Measurements from ENCODE around the gene HOXD13.

HOXD13 gene

DNA sequence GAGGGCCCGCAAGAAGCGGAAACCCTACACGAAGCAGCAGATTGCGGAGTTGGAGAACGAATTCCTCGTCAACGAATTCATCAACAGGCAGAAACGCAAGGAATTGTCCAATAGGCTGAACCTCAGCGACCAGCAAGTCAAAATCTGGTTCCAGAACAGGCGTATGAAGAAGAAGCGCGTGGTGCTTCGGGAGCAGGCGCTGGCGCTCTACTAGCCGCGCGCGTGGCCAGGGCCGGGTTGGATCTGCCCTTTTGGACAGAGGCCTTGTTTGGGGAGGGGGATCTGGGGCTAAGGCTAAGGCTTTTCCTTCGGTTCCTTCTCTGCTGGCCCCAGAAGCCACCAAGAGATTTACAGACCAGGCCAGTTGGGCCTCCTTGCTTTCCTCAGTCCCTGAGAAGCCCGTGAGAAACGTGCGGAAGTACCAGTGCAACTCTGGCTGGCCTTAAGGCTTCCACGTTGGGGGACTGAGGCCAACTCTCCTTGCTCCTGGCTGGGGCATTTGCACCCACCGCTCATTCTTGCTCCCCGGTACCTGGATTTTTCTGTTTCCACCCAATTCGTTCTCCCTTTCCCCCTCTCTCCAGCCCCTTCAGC, 8.1 kb downstream of the HOXD13 start (continued):
- no peak for TF ChIP-seq CSRNP3 (CRISPR knock-in tag; IDR thresholded peaks at IDR 0.05)
- no peak for TF ChIP-seq TOX (CRISPR knock-in tag; IDR thresholded peaks at IDR 0.05; ENCODE audit: borderline replicate concordance)
- no peak for TF ChIP-seq SNAI2 (CRISPR knock-in tag; IDR thresholded peaks at IDR 0.05)
- TF ChIP-seq CSDC2 (CRISPR knock-in tag; IDR thresholded peaks at IDR 0.05), result no peak

GRCh38 chr2:176101216-176101830, 8.8 kb downstream of the HOXD13 start:
- TF ChIP-seq ARNTL (CRISPR knock-in tag; IDR thresholded peaks at IDR 0.05; ENCODE audit: borderline replicate concordance, low read depth) (no peak), ZNF8 (CRISPR knock-in tag; IDR thresholded peaks at IDR 0.05) (no peak), POU6F1 (CRISPR knock-in tag; IDR thresholded peaks at IDR 0.05; ENCODE audit: borderline replicate concordance, low read depth) (no peak), GLIS3 (CRISPR knock-in tag; IDR thresholded peaks at IDR 0.05) (no peak), CSDC2 (CRISPR knock-in tag; IDR thresholded peaks at IDR 0.05) (no peak), ZNF70 (CRISPR knock-in tag; IDR thresholded peaks at IDR 0.05) (no peak), ZFP30 (CRISPR knock-in tag; IDR thresholded peaks at IDR 0.05) (no peak), ISL1 (CRISPR knock-in tag; IDR thresholded peaks at IDR 0.05) (no peak), ZC3H10 (CRISPR knock-in tag; IDR thresholded peaks at IDR 0.05) (no peak), OSR1 (CRISPR knock-in tag; IDR thresholded peaks at IDR 0.05) (no peak), ESRRG (CRISPR knock-in tag; IDR thresholded peaks at IDR 0.05) (no peak), TOX (CRISPR knock-in tag; IDR thresholded peaks at IDR 0.05; ENCODE audit: borderline replicate concordance) (no peak), CSRNP3 (CRISPR knock-in tag; IDR thresholded peaks at IDR 0.05) (no peak), SNAI2 (CRISPR knock-in tag; IDR thresholded peaks at IDR 0.05) (no peak), RARB (CRISPR knock-in tag; IDR thresholded peaks at IDR 0.05) (no peak)
- TF ChIP-seq, protein P1, sequence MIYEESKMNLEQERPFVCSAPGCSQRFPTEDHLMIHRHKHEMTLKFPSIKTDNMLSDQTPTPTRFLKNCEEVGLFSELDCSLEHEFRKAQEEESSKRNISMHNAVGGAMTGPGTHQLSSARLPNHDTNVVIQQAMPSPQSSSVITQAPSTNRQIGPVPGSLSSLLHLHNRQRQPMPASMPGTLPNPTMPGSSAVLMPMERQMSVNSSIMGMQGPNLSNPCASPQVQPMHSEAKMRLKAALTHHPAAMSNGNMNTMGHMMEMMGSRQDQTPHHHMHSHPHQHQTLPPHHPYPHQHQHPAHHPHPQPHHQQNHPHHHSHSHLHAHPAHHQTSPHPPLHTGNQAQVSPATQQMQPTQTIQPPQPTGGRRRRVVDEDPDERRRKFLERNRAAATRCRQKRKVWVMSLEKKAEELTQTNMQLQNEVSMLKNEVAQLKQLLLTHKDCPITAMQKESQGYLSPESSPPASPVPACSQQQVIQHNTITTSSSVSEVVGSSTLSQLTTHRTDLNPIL (CRISPR knock-in tag; IDR thresholded peaks at IDR 0.05; ENCODE audit: low read depth), result no peak
- TF ChIP-seq, protein P2, sequence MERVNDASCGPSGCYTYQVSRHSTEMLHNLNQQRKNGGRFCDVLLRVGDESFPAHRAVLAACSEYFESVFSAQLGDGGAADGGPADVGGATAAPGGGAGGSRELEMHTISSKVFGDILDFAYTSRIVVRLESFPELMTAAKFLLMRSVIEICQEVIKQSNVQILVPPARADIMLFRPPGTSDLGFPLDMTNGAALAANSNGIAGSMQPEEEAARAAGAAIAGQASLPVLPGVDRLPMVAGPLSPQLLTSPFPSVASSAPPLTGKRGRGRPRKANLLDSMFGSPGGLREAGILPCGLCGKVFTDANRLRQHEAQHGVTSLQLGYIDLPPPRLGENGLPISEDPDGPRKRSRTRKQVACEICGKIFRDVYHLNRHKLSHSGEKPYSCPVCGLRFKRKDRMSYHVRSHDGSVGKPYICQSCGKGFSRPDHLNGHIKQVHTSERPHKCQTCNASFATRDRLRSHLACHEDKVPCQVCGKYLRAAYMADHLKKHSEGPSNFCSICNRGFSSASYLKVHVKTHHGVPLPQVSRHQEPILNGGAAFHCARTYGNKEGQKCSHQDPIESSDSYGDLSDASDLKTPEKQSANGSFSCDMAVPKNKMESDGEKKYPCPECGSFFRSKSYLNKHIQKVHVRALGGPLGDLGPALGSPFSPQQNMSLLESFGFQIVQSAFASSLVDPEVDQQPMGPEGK (CRISPR knock-in tag; IDR thresholded peaks at IDR 0.05; ENCODE audit: borderline replicate concordance), result no peak
- ATAC-seq, result no peak

GRCh38 chr2:176101842-176102241, 9.3 kb downstream of the HOXD13 start:
- ATAC-seq, result no peak
- no peak for TF ChIP-seq PPARA (CRISPR knock-in tag; IDR thresholded peaks at IDR 0.05; ENCODE audit: borderline replicate concordance)
- TF ChIP-seq ARNTL (CRISPR knock-in tag; IDR thresholded peaks at IDR 0.05; ENCODE audit: borderline replicate concordance, low read depth), result no peak
- TF ChIP-seq TCF4 (CRISPR knock-in tag; IDR thresholded peaks at IDR 0.05; ENCODE audit: borderline replicate concordance), result no peak
- TF ChIP-seq, protein P2 (CRISPR knock-in tag; IDR thresholded peaks at IDR 0.05; ENCODE audit: borderline replicate concordance), result no peak
- TF ChIP-seq RARB (CRISPR knock-in tag; IDR thresholded peaks at IDR 0.05), result no peak
- TF ChIP-seq, protein P1 (CRISPR knock-in tag; IDR thresholded peaks at IDR 0.05; ENCODE audit: low read depth), result no peak
- TF ChIP-seq CSRNP3 (CRISPR knock-in tag; IDR thresholded peaks at IDR 0.05), result no peak
- TF ChIP-seq ZNF70 (CRISPR knock-in tag; IDR thresholded peaks at IDR 0.05), result no peak
- no peak for TF ChIP-seq GLIS3 (CRISPR knock-in tag; IDR thresholded peaks at IDR 0.05)
